ENCODE results near the gene MTX3.
A peak's percentile ranks its signal among the peaks of the same experiment; 100 is the strongest.

The MTX3 gene

GRCh38 chr5:80034559-80034958 is 43.5 kb upstream of the MTX3 start:
- DNase-seq (ENCODE audit: low read depth): no peak
- TF ChIP-seq CTCF (IDR thresholded peaks at IDR 0.05; ENCODE audit: control insufficient read depth, extremely low read depth, insufficient read depth): no peak
- H3K4me3 ChIP-seq (ENCODE audit: low read depth, low read length): no peak overlapping the region

GRCh38 chr5:80033513-80033912 is 42.5 kb upstream of the MTX3 start:
- TF ChIP-seq CTCF (IDR thresholded peaks at IDR 0.05; ENCODE audit: control insufficient read depth, extremely low read depth, insufficient read depth): no peak
- no peak for DNase-seq (ENCODE audit: low read depth)
- no peak overlapping the region for H3K4me3 ChIP-seq (ENCODE audit: low read depth, low read length)

GRCh38 chr5:80031109-80031508 is 40.0 kb upstream of the MTX3 start:
- DNase-seq (ENCODE audit: low read depth): no peak
- no peak for TF ChIP-seq CTCF (IDR thresholded peaks at IDR 0.05; ENCODE audit: control insufficient read depth, extremely low read depth, insufficient read depth)

GRCh38 chr5:80026841-80027240 is 35.8 kb upstream of the MTX3 start:
- no peak overlapping the region for H3K4me3 ChIP-seq (ENCODE audit: low read depth, low read length)
- TF ChIP-seq CTCF (IDR thresholded peaks at IDR 0.05; ENCODE audit: control insufficient read depth, extremely low read depth, insufficient read depth): no peak
- DNase-seq (ENCODE audit: low read depth): peak; percentile 84

More at GRCh38 chr5:80031109-80031508, 40.0 kb upstream of the MTX3 start:
- H3K4me3 ChIP-seq (ENCODE audit: low read depth, low read length): no peak overlapping the region

- DNase-seq (ENCODE audit: low read depth): no peak
- no peak overlapping the region for H3K4me3 ChIP-seq (ENCODE audit: low read depth, low read length)
- TF ChIP-seq CTCF (IDR thresholded peaks at IDR 0.05; ENCODE audit: control insufficient read depth, extremely low read depth, insufficient read depth): no peak
These were observed 34.0 kb upstream of the MTX3 start for GRCh38 chr5:80025069-80025468.

- DNase-seq (ENCODE audit: low read depth): no peak
- H3K4me3 ChIP-seq (ENCODE audit: low read depth, low read length): no peak overlapping the region
- no peak for TF ChIP-seq CTCF (IDR thresholded peaks at IDR 0.05; ENCODE audit: control insufficient read depth, extremely low read depth, insufficient read depth)
These were observed 19.8 kb upstream of the MTX3 start for GRCh38 chr5:80010754-80011392.
